Measurements from ENCODE around the gene CRABP2. TPM values are rescaled to one million over a fixed set of nuclear protein-coding genes. Genes with fewer than 3 reads are reported as not detected.

CRABP2 gene
- polyA plus RNA-seq, 3 donors = 91.7 to 120 (median 92.3) TPM

DNA sequence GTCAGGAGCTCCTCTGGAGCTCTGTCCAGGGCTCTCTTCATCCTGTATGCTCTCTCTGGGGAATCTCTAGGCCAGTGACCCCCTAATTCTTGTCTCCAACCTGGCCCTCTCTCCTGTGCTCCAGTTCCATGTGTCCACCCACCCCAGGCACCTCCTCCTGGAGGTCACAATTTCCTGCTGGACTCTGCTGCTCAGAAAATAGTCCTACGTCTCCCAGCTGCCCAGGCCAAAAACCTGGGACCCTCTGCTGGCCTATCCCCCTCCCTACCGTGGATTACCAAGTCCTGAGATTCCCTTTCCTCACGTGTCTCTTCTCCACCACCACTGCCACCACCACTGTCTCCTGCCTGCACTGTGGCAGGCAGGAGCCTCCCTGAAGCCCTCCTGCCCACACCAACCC, 39.8 kb downstream of the CRABP2 start:
- no peak for DNase-seq (ENCODE audit: extremely low read depth in 1 of 11, low read depth in 9 of 11, low spot score in 4 of 11)

DNA sequence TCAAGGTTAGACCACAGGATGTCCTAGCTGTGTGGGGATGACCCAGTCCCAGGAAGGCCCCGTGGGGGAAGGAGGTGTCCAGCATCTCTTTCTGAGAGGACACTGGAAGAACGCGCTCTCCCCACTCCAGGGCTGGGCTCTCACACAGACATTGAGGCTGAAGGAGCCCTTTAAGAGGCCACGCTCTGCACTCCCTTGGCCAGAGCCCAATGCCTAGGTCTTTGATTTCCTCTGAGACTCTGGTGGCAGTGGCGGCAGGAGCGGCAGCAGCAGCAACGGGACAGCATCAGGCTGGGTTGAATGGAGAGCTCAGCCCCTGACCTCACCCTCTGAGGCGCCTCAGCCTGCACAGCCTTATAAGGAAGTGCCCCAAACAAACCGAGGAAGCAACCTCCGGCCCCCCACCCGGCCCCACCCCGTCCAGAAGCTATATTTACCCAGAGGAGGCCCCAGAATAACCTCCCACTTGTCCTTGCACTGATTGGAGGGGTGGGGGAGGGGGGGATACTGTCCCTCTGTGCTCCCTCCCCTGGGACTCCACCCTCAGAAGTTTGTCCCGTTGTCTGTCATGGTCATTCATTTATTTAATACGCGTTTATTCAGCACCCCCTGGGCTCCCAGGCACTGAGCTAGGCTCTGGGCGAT, 40.5 kb downstream of the CRABP2 start:
- no peak for DNase-seq (ENCODE audit: extremely low read depth in 1 of 11, low read depth in 9 of 11, low spot score in 4 of 11)

DNA sequence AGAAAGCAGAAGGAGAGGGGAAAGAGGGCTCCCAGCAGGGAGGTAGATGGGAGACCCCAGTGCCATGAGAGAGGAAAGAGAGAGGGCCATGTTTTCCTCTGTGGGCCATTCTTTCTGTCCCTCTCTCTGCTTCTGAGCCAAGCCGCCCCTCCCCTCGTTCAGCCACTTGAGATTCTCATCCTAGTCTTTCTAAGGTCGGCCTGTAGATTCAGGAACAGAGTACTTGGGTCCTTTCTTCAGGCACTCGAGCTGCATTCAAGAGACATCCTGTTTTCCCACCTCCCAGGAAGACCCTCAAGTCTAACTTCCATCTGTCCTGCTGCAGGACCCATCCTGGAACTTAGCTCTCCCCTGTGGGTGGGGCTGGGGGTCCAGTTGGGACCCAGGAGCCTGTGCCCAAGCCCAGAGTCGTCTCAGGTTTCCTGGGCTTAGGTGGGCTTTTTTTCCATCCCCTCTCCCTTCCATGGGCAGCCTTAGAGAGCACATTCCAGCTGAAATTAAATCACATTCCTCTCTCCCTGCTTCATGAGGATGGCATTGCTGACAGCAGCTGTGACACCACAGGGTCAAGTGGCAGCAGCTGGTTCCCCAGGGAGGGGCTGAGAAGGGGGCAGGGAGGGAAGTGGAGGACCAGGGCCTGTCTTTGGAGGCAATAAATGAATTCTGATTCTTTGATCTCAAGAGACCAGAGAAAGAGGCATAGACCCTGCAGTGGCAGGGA, 41.2 kb downstream of the CRABP2 start:
- DNase-seq (ENCODE audit: extremely low read depth in 1 of 11, low read depth in 9 of 11, low spot score in 4 of 11) = peak in 1 of 11 donors; percentile 54

DNA sequence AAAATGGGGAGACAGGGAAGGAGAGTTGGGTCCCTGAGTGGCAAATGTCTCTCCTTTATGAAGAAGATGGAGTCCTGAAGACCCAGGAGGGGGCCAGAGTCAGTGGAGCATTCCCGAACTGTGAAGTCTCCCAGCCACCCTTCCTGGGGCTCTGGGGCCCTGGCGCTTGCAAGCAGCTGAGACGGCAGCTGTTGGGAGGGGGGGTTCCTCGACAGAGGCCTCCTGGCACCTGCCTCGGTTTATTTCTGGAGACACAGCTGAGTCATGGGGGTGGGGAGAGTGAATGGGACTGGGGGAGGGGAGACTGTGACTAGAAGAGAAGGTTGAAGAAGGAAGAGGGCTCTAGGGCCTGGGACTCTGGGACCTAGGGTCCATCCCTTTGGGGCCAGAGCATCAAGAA, 42.2 kb downstream of the CRABP2 start:
- DNase-seq (ENCODE audit: extremely low read depth in 1 of 11, low read depth in 9 of 11, low spot score in 4 of 11) = no peak

DNA sequence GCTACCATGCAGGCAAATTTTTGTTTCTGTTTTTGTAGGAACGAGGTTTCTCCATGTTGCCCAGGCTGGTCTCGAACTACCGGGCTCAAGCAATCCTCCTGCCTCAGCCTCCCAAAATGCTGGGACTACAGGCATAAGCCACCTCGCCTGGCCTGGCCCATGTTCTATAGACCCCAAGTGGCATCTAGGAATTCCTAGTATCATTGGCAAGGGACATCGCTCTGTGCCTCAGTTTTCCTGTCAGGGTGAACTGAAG, 42.7 kb downstream of the CRABP2 start:
- no peak for DNase-seq (ENCODE audit: extremely low read depth in 1 of 11, low read depth in 9 of 11, low spot score in 4 of 11)

DNA sequence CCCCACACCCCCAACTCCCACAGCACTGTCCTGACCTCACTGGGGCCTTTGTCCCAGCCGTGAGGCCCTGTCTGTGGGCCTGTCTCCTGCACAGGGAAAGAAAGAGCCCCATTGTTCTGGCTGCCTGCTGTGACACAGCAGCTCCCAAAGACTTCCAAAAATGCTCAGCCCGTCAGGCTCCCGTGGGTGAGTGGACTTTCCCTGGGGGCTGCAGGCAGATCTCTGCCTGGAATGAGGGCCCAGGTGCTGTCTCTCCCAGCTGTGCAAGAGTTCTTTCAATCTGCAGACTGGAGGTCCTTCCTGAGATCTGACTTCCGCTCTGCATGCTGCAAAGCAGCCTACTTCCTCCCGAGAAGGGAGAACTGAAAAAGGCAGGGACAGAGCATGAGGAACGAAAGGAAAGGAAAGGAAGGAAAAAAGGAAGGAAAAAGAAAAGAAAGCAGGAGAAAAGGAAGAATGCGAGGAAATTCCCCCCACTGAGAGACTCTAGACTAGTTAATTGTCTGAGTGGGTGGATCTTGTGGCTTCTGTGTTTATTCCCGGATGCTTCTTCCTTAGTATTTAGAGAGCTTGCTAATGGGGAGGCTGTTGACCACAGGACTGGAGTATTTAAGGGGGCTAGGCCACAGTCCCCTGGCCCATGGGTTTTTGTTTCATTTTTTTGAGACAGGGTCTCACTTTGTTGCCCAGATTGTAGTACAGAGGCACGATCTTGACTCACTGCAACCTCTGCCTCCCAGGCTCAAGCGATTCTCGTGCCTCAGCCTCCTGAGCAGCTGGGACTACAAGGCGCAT, 43.2 kb downstream of the CRABP2 start:
- no peak for DNase-seq (ENCODE audit: extremely low read depth in 1 of 11, low read depth in 9 of 11, low spot score in 4 of 11)

DNA sequence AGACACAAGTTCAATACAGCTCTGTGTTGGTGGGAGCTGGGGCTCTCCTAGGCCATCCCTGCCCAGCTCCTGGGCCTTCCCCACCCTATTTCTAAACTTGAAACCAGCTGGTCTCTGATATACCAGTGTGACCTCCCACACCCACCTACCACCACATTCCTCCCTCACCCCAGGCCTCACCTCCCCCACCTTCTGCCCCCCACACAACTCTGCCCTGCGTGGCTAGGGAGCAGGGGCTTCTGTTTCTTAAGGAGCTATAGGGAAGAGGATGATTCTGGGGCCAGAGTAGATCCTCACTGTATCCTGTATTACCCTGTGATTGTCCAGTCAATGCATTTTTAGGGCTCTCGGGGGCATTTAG, 44.7 kb downstream of the CRABP2 start:
- no peak for DNase-seq (ENCODE audit: extremely low read depth in 1 of 11, low read depth in 9 of 11, low spot score in 4 of 11)

DNA sequence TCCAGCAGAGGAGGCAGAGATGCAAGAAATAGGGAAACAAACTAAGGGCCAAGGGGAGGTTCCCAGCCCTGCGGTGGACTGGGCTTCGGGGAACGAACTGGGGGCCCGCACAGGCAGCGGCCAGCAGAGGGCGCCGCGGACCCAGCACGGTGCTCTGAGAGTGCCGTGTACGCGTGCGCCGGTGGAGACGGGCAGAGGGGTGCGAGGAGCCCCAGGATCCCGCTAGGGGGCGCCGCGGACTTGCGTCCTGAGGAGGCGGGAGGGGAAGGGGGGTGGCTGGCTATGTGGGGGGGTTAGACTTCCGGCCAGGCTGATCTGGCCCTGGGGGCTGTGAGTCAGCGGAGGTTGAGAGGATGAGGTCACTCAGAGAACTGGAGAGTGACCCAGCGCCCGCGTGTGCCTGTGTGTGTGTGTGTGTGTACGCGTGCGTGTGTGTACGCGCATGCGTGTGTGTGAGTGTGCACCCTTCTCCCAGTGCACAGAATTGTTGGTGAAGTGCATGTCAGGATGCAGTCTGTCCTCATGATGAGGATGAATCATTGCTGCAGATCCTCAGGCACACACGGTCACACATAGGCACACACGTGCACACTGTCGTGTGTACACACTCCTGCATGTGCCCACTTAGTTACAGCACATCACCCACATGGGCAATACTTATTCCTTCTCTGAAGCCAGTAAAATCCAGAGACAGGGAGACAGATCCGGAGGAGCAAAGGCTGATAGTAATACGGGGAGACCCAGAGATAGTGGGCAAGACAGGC, 45.2 kb downstream of the CRABP2 start:
- peak; percentile 82 to 94 (median 92) for DNase-seq (ENCODE audit: extremely low read depth in 1 of 11, low read depth in 9 of 11, low spot score in 4 of 11)

DNA sequence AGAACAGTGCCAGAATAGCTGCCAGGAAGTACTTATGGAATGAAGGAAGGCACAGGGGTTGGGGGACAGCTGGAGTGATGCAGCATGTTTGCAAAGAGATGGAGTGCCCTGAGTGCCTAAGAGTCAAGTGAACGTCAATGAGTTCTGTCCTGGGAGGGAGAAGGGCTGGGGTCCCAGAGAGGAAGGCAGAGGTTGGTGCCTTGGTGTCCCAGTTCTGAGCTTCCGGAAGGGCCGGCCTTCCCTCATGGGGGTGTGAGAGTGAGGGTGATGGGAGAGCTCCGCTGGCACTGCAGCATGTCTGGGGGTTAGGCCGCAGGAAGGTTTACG, 45.8 kb downstream of the CRABP2 start:
- DNase-seq (ENCODE audit: extremely low read depth in 1 of 11, low read depth in 9 of 11, low spot score in 4 of 11) = no peak

DNA sequence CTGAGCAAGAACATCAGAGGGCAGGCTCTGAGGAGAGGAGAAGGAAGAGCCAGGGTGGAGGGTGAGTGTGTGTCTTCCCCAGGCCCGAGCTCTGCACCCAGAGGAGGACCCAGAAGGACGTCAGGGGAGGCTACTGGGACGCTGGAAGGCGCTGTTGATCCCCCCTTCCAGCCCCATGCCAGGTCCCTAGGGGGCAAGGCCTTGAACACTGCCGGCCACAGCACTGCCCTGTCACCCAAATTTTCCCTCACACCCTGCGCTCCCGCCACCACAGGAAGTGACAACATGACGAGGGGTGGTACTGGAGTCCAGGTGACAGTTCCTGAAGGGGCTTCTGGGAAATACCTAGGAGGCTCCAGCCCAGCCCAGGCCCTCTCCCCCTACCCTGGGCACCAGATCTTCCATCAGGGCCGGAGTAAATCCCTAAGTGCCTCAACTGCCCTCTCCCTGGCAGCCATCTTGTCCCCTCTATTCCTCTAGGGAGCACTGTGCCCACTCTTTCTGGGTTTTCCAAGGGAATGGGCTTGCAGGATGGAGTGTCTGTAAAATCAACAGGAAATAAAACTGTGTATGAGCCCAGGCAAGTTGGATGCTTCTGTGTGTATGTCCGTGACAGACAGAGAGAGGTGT, 46.3 kb downstream of the CRABP2 start:
- DNase-seq (ENCODE audit: extremely low read depth in 1 of 11, low read depth in 9 of 11, low spot score in 4 of 11) = no peak

DNA sequence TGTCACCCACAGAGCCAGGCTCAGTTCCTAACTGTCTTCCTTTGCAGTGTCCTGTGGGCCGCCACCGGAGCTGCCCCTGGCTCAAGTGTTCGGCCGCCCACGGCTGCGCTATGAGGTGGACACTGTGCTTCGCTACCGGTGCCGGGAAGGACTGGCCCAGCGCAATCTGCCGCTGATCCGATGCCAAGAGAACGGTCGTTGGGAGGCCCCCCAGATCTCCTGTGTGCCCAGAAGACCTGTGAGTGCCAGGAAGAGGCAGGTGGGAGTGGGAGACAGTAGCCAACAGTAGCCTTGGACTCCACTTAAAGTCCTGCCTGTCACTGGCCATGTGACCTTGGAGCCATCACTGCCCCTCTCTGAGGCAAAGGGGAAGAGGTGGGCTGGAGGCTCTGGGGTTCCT, 46.9 kb downstream of the CRABP2 start:
- no peak for DNase-seq (ENCODE audit: extremely low read depth in 1 of 11, low read depth in 9 of 11, low spot score in 4 of 11)

DNA sequence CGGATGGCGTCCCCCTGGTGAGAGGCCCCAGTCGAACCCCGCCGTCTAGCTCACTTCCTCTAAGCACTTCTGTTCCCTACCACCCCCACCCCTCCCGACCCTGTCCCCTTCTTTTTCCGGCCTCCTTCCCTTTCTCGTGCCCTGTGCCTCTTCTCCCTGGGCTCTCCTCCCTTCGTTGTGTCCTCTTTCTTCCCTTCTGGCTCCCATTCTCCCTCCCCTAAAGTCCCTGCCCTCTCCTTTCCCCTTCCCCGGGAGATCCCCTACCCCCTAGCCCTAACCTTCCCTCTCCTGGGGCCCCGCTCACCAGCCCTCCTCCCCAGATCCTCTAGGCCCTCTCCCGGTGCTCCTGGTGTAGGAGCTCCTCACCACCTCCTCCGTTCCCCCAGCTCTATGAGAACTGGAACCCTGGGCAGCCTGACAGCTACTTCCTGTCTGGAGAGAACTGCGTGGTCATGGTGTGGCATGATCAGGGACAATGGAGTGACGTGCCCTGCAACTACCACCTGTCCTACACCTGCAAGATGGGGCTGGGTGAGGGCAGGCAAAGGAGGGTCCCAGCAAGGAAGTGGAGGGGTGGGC, 47.6 kb downstream of the CRABP2 start:
- no peak for DNase-seq (ENCODE audit: extremely low read depth in 1 of 11, low read depth in 9 of 11, low spot score in 4 of 11)

DNA sequence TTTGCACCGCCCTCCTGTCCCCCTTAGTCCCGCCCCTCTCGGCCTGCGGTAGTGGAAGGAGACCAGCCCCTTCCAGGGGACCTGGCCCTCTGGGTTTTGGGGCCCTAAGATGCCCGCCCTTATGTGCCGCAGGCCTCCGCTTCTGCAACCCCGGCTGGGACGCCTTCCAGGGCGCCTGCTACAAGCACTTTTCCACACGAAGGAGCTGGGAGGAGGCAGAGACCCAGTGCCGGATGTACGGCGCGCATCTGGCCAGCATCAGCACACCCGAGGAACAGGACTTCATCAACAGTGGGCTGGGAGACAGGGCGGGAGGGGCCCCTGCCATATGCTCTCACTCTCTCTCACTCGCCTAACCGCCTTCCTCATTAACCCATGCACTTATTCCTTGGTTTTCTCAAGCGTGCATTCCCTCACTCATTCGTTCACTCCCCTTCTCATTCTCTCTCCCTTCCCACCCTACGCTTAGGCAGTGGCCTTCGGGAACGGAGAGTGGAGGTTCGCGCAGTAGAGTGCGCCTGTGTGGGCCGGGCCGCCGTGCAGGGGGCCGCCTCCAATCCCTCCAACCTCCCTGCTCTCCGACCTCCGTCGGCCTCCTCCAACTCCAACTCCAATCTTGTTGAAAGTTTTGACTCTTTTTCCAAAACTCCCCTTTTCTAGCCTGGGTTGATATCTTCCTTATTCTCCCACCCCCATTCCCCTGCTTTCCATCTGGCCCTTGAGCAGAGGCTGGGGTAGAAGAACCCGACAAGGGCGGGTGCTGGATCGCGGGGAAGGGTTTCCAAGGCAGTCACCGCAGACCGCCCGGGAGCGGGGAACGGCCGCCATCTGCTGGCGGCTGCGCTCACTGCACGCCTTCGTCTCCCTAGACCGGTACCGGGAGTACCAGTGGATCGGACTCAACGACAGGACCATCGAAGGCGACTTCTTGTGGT, 48.3 kb downstream of the CRABP2 start:
- no peak for DNase-seq (ENCODE audit: extremely low read depth in 1 of 11, low read depth in 9 of 11, low spot score in 4 of 11)

DNA sequence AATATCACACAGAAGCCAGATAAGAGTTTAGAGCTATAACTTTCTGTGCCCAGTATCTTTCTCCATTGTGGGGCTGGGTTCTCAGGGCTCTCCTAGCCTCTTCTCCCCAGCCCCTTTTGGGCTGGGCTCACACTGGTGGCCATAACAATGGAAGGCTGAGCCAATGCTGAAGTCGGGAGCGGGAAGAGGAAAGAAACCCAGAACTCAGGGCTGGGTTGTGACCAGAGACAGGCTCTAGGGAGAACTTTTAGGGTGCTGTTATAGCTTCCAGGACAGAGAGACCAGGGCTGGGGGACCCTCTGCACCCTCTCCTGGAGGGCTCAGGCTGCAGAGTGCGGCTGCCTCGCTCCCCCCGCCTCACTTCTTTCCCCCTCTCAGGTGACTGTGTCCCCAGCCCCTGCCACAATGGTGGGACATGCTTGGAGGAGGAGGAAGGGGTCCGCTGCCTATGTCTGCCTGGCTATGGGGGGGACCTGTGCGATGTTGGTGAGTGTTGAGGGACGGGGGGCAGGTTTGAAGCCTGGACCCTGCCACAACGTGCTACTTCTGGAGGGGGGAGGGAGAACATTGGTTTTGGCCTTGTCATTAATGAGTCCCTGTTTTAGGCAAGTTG, 49.4 kb downstream of the CRABP2 start:
- DNase-seq (ENCODE audit: extremely low read depth in 1 of 11, low read depth in 9 of 11, low spot score in 4 of 11) = no peak

DNA sequence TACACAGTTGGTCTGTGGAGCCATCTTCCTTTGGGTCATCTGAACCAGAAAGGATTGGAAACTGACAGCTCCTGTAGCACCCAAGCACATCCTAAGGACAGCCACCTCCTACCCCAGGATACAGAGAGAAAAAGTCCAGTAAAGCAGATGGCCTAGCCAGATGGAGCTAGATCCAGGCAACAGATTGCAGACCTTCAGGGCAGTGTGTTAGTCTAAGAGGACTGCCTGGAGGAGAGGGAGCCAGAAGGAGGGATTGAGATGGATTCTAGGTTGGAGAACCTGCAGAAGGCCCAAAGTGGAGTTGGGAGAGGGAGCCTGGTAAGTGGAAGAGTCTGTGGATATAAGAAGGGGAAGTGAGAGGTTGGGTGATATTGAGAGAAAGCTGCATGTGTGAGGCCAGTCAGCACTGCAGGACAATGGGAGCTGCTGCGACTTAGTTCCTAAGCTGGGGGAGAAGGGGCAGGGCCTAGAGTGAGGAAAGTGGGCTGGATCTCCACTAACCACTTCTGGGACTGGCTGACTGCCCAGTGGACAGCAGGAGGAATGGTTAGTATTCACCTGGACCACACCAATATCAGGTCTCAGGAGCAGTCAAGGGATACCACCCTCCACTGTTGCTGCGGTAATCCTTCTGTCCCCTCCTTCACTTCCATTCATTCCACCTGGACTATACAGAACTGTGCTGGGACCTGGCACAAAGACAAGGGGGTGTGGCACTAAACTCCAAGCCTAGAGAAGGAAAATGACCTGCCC, 50.1 kb downstream of the CRABP2 start:
- DNase-seq (ENCODE audit: extremely low read depth in 1 of 11, low read depth in 9 of 11, low spot score in 4 of 11) = no peak

DNA sequence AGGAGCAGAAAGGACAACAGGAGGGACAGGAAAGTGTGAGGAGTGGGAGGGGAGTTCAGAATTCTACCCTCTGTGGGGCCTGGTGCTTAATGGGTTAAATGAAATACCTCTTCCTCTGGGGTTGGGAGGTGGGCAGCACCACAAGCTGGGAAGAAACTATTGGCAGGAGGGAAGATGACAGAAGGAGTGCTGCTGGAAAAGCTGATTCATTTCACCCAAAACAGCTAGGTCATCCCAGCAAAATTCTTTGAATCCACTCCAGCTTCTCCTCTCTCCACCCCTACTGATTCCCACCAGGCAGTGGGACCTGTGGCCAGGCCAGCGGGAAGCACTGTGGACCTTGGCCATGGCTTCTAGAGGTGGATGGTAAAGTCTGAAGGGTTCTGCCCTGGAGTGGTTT, 50.7 kb downstream of the CRABP2 start:
- no peak for DNase-seq (ENCODE audit: extremely low read depth in 1 of 11, low read depth in 9 of 11, low spot score in 4 of 11)

DNA sequence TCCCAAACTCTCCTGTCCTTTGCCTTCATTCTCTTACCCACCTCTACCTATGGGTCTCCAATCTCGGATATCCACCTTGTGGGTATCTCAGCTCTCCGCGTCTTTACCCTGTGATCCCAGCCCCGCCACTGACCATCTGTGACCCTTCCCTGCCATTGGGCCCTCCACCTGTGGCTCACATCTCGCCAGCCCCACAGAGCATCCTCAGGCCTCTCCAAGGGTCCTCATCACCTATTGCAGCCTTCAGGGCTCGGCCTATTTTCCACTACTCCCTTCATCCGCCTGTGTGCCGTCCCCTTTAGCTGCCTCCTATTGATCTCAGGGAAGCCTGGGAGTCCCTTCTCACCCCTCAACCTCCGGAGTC, 52.4 kb downstream of the CRABP2 start:
- no peak for DNase-seq (ENCODE audit: extremely low read depth in 1 of 11, low read depth in 9 of 11, low spot score in 4 of 11)

Data from renal cortex interstitium (tissue), 11 donors.